OCI-M2 (cell line): ENCODE results near the gene CLTCL1.

Experiments
- DNase-seq: peaks from one replicate; lab custom pipeline; 2025; ENCODE audit not compliant: unreplicated experiment; lab: John Stamatoyannopoulos, UW

The CLTCL1 gene

DNA sequence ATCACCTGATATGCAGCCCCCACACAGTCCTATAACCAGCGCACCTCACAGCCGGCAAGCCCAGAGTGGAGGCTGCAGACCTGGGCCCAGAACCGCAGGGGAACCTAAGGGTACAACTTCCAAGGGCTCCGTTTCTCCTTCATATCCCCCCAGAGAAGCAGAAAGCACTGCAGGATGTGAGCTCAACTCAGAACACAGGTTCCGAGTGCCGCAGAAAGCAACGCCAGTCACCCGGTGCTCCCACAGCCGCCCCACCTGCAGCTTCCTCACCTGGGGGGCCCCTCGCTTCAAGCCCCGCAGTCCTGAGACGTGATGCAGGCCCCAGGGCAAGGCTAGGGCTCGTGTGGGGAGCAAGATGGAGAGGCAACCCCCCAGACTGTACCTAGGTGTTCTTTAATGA, 158.0 kb downstream of the CLTCL1 start:
- no peak for DNase-seq

DNA sequence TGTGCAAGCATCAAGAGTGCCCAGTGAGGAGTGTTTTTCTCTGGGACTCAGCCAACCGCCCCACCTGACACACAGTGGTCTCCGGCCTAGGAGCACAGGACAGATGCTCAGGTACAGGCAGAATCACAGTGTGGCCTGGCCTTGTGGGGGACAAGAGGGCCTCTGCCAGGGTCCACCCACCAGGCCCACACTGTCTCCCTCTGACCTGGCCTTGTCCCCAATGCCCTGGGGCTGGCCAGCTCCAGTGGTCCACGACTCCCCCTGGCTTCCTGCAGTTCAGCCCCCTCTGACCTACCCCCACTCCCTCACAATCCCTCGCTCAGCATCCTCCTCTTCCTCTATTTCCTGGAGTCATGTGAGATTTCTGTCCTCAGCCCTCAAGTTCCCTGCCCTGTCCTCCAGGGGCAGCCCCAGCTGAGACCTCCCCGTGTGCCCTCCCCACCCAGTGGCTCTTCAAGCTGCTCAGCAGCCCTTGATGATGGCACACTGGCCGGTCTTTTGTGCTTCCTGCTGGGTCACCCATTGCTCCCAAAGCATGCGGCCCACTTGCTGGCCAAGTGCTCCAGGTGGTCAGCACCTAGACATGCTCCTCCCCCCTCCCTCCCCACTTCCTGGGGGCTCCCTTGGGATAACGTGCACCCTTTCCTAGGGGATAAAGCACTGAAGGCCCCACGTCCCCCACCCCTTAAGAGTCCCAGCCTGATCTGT, 158.7 kb downstream of the CLTCL1 start:
- no peak for DNase-seq

DNA sequence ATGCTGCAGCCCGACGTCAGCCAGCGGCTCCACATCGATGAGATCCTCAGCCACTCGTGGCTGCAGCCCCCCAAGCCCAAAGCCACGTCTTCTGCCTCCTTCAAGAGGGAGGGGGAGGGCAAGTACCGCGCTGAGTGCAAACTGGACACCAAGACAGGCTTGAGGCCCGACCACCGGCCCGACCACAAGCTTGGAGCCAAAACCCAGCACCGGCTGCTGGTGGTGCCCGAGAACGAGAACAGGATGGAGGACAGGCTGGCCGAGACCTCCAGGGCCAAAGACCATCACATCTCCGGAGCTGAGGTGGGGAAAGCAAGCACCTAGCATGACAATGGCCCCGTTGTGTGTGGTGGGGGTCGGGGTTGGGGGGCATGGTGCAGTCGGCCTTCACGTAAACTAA, 159.4 kb downstream of the CLTCL1 start:
- no peak for DNase-seq

DNA sequence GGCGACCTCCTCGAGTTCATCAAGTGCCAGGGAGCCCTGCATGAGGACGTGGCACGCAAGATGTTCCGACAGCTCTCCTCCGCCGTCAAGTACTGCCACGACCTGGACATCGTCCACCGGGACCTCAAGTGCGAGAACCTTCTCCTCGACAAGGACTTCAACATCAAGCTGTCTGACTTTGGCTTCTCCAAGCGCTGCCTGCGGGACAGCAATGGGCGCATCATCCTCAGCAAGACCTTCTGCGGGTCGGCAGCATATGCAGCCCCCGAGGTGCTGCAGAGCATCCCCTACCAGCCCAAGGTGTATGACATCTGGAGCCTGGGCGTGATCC, 159.9 kb downstream of the CLTCL1 start:
- DNase-seq: no peak

DNA sequence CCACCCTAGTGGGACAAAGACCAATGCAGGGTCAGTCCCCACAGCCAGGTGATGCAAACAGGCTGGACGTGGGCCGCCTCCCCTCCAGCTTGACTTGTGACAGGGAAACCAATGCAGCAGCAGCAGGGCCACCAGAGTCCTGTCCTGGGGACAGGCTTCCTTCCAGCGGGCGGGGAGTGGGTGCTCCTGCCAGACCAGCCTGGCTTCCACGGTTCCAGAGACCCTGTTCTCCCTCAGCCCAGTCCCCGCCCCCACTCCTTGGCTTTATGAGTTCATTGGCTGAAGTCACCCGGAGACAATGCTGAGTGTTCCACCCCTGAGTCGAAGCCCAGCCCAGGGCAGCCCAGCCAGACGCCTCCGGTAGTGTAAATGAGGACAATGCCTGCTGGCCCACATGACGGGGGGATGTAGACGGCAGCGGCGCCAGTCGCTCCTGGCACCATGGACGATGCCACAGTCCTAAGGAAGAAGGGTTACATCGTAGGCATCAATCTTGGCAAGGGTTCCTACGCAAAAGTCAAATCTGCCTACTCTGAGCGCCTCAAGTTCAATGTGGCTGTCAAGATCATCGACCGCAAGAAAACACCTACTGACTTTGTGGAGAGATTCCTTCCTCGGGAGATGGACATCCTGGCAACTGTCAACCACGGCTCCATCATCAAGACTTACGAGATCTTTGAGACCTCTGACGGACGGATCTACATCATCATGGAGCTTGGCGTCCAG, 160.4 kb downstream of the CLTCL1 start, which contains the start of gene TSSK2:
Gene TSSK2 (plus strand): TSS at position 350 of the 726 bp plus-strand sequence. CDS start 92 bp downstream, at position 442.
- no peak for DNase-seq

DNA sequence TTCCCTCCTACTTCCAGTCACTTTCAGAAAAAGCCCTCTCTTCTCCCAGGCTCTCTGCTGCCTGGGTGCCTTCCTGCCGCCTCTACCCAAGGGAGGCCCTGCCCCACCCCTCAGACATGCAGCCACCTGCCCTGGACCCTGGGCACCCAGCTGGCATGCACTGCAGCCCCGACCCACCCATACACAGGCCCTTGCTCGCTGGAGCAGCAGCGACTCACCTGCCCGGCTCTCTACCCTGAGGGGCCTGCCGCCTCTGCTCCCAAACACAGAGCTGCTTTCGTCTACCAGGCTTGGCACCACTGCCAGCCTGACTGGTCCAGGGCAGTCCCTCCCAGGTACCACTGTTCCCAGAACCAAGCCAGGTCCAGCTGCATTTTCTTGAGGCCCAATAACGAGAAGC, 161.6 kb downstream of the CLTCL1 start:
- no peak for DNase-seq
